GM18519 (cell line): ENCODE results near the gene NRCAM.
"Not testable (repeated sequence)": the region's sequence is repeated elsewhere in the genome, so short reads cannot be mapped to it uniquely, and the experiment has no call there.

Experiments used
- ATAC-seq: cut with Tn5 transposase; IDR thresholded peaks from one replicate; pipeline ENCODE4 v1.9.1; 2021; ENCODE audit warnings: mild to moderate bottlenecking, moderate library complexity; ENCODE audit not compliant: unreplicated experiment, low FRiP score

NRCAM gene

GRCh38 chr7:108404509-108405420 lies 51.5 kb downstream of the NRCAM start:
- ATAC-seq, result no peak

GRCh38 chr7:108403597-108404217 lies 52.5 kb downstream of the NRCAM start:
- no peak for ATAC-seq

GRCh38 chr7:108402865-108403264 lies 53.4 kb downstream of the NRCAM start:
- peak; percentile 55 for ATAC-seq

- no peak for ATAC-seq
Measured at GRCh38 chr7:108396080-108396479, 60.2 kb downstream of the NRCAM start.

GRCh38 chr7:108395426-108395825 lies 60.8 kb downstream of the NRCAM start:
- no peak for ATAC-seq

- ATAC-seq, result not testable (repeated sequence)
Measured at GRCh38 chr7:108393097-108393496, 63.1 kb downstream of the NRCAM start.

- not testable (repeated sequence) for ATAC-seq
Measured at GRCh38 chr7:108387686-108388085, 68.5 kb downstream of the NRCAM start.

- ATAC-seq, result no peak
Measured at GRCh38 chr7:108385834-108386422, 70.3 kb downstream of the NRCAM start.

- ATAC-seq, result peak; percentile 85
Measured at GRCh38 chr7:108384716-108385483, 71.3 kb downstream of the NRCAM start.

- no peak for ATAC-seq
Measured at GRCh38 chr7:108382932-108383331, 73.3 kb downstream of the NRCAM start.

GRCh38 chr7:108380517-108380916 lies 75.7 kb downstream of the NRCAM start:
- ATAC-seq, result no peak

GRCh38 chr7:108376206-108376605 lies 80.0 kb downstream of the NRCAM start:
- no peak for ATAC-seq

- no peak for ATAC-seq
Measured at GRCh38 chr7:108375668-108376067, 80.6 kb downstream of the NRCAM start.

GRCh38 chr7:108374899-108375298 lies 81.3 kb downstream of the NRCAM start:
- no peak for ATAC-seq

- ATAC-seq, result no peak
Measured at GRCh38 chr7:108372618-108373017, 83.6 kb downstream of the NRCAM start.

GRCh38 chr7:108370616-108371015 lies 85.6 kb downstream of the NRCAM start:
- no peak for ATAC-seq

GRCh38 chr7:108368466-108368865 lies 87.8 kb downstream of the NRCAM start:
- no peak for ATAC-seq

GRCh38 chr7:108367946-108368345 lies 88.3 kb downstream of the NRCAM start:
- no peak for ATAC-seq

- ATAC-seq, result no peak
Measured at GRCh38 chr7:108367314-108367713, 88.9 kb downstream of the NRCAM start.

GRCh38 chr7:108363659-108364058 lies 92.6 kb downstream of the NRCAM start:
- ATAC-seq, result no peak
